ENCODE results near the gene POLH. TPM values are rescaled to one million over a fixed set of nuclear protein-coding genes. Genes with fewer than 3 reads are reported as not detected.
"Not testable (repeated sequence)": the region's sequence is repeated elsewhere in the genome, so short reads cannot be mapped to it uniquely, and the experiment has no call there.

POLH gene
- total RNA-seq, 1 donor from 2014 or later = 20.2 TPM

DNA sequence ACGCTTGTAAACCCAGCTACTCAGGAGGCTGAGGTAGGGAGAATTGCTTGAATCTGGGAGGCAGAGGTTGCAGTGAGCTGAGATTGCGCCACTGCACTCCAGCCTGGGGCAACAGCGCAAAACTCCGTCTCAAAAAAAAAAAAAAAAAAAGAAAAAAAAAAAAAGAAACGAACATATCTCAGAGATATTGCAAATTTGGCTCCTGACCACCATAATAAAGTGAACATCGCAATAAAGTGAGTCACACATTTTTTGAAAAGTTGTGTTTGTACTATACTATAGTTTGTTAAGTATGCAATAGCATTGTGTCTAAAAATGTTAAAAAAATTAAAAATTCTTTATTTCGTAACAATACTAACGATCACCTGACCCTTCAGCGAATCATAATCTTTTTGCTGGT, 82.2 kb downstream of the POLH start:
- Mint-ChIP-seq H3K4me1 (ENCODE audit: low read depth, unreplicated experiment) (no peaks in the 10 kb centered on the region), H3K9me3 (ENCODE audit: unreplicated experiment) (peaks cover 3% of the 10 kb centered on the region), H3K36me3 (ENCODE audit: unreplicated experiment) (peaks cover 6% of the 10 kb centered on the region), H3K4me3 (ENCODE audit: unreplicated experiment) (no peak overlapping the region), H3K27me3 (ENCODE audit: unreplicated experiment) (no peaks in the 10 kb centered on the region), H3K27ac (ENCODE audit: unreplicated experiment) (no peak overlapping the region)
- TF ChIP-seq, protein P1, sequence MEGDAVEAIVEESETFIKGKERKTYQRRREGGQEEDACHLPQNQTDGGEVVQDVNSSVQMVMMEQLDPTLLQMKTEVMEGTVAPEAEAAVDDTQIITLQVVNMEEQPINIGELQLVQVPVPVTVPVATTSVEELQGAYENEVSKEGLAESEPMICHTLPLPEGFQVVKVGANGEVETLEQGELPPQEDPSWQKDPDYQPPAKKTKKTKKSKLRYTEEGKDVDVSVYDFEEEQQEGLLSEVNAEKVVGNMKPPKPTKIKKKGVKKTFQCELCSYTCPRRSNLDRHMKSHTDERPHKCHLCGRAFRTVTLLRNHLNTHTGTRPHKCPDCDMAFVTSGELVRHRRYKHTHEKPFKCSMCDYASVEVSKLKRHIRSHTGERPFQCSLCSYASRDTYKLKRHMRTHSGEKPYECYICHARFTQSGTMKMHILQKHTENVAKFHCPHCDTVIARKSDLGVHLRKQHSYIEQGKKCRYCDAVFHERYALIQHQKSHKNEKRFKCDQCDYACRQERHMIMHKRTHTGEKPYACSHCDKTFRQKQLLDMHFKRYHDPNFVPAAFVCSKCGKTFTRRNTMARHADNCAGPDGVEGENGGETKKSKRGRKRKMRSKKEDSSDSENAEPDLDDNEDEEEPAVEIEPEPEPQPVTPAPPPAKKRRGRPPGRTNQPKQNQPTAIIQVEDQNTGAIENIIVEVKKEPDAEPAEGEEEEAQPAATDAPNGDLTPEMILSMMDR (IDR thresholded peaks at IDR 0.05; ENCODE audit: partially characterized antibody, unreplicated experiment) = no peak
- DNase-seq = no peak

DNA sequence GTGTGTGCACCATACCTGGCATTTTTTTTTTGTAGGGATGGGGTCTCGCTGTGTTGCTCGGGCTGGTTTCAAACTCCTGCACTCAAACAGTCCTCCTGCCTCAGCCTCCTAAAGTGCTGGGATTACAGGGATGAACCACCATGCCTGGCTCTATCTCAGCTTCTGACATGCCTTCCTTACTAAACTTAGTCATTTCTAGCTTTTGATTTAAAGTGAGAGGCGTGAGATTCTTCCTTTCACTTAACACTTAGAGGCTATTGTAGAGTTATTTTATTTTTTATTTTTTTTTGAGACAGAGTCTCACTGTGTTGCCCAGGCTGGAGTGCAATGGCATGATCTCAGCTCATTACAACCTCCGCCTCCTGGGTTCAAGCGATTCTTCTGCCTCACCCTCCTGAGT, 87.0 kb downstream of the POLH start:
- not testable (repeated sequence) for H3K9me3 Mint-ChIP-seq (ENCODE audit: unreplicated experiment); H3K27ac Mint-ChIP-seq (ENCODE audit: unreplicated experiment); H3K4me3 Mint-ChIP-seq (ENCODE audit: unreplicated experiment); H3K36me3 Mint-ChIP-seq (ENCODE audit: unreplicated experiment); H3K4me1 Mint-ChIP-seq (ENCODE audit: low read depth, unreplicated experiment); DNase-seq; H3K27me3 Mint-ChIP-seq (ENCODE audit: unreplicated experiment)

Other genes starting within 250 kb of the POLH start
- gene ZNF318, start 206.5 kb upstream of the POLH start, total RNA-seq (ENCODE audit: unreplicated experiment) = 26.3 TPM
- gene ABCC10, start 148.6 kb upstream of the POLH start, total RNA-seq (ENCODE audit: unreplicated experiment) = 94.8 TPM
- gene DLK2, start 120.6 kb upstream of the POLH start, total RNA-seq (ENCODE audit: unreplicated experiment) = 2.2 TPM
- 30.9 TPM for gene TJAP1, start 98.6 kb upstream of the POLH start, total RNA-seq (ENCODE audit: unreplicated experiment)
- gene LRRC73, start 65.8 kb upstream of the POLH start, total RNA-seq (ENCODE audit: unreplicated experiment) = 1.2 TPM
- 198 TPM for gene YIPF3, start 59.3 kb upstream of the POLH start, total RNA-seq (ENCODE audit: unreplicated experiment)
- 18.9 TPM for gene POLR1C, start 59.1 kb upstream of the POLH start, total RNA-seq (ENCODE audit: unreplicated experiment)
- gene XPO5, start 147 bp upstream of the POLH start, total RNA-seq (ENCODE audit: unreplicated experiment) = 52.7 TPM
- 114 TPM for gene GTPBP2, start 53.1 kb downstream of the POLH start, total RNA-seq (ENCODE audit: unreplicated experiment)
- 38.8 TPM for gene MAD2L1BP, start 59.7 kb downstream of the POLH start, total RNA-seq (ENCODE audit: unreplicated experiment)
- gene RSPH9, start 68.9 kb downstream of the POLH start, total RNA-seq (ENCODE audit: unreplicated experiment) = 0.22 TPM
- gene MRPS18A, start 111.6 kb downstream of the POLH start, total RNA-seq (ENCODE audit: unreplicated experiment) = 27.7 TPM
- 21.6 TPM for gene VEGFA, start 194.0 kb downstream of the POLH start, total RNA-seq (ENCODE audit: unreplicated experiment)